HG03039 (cell line): ENCODE measurements around the gene CAMK2G.
A peak's percentile ranks its signal among the peaks of the same experiment; 100 is the strongest.
"Not testable (repeated sequence)": the region's sequence is repeated elsewhere in the genome, so short reads cannot be mapped to it uniquely, and the experiment has no call there.

ENCODE experiments used
- ATAC-seq: cut with Tn5 transposase; IDR thresholded peaks from one replicate; pipeline ENCODE4 v1.9.1; 2021; ENCODE audit warnings: mild to moderate bottlenecking, moderate library complexity; ENCODE audit not compliant: unreplicated experiment

CAMK2G gene

GRCh38 chr10:73798927-73799560 is 75.3 kb downstream of the CAMK2G start:
- no peak for ATAC-seq

- ATAC-seq = no peak
Measured at GRCh38 chr10:73798087-73798486, 76.3 kb downstream of the CAMK2G start.

- no peak for ATAC-seq
Measured at GRCh38 chr10:73797324-73798025, 76.9 kb downstream of the CAMK2G start.

DNA sequence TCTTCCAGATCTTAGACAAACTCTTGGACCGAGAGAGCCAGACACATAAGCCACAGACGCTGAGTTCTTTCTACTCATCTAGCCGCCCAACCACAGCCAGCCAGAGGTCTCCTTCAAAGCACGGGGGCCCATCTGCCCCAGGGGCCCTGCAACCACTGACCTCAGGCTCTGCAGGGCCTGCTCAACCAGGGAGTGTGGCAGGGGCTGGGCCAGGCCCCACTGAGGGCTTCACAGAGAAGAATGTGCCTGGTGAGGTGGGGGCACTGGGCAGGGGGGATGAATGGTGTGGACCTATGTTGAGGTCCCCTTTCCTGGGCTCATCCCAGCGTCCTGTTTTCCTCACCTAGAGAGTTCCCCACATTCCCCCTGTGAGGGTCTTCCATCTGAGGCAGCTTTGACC is 77.6 kb downstream of the CAMK2G start:
- ATAC-seq = no peak

GRCh38 chr10:73796035-73796434 is 78.3 kb downstream of the CAMK2G start:
- not testable (repeated sequence) for ATAC-seq

GRCh38 chr10:73795491-73795890 is 78.9 kb downstream of the CAMK2G start:
- ATAC-seq = not testable (repeated sequence)

DNA sequence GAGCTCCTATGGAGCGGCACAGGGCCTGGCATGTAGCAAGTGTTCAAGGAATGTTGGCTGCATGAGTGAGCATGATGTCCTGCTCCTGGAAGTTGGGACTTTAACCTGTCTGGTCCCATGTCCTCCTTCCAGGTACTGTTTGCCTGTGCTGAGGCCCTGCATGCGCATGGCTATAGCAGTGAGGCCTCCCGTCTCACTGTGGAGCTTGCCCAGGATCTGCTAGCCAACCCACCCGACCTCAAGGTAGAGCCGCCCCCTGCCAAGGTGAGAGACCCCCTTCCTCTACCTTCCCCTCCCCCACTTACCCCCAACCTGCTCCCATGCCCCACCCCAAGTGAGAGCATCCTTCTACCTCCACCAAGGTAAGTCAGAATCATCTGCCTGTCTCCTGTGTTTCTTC is 80.9 kb downstream of the CAMK2G start:
- ATAC-seq = no peak

DNA sequence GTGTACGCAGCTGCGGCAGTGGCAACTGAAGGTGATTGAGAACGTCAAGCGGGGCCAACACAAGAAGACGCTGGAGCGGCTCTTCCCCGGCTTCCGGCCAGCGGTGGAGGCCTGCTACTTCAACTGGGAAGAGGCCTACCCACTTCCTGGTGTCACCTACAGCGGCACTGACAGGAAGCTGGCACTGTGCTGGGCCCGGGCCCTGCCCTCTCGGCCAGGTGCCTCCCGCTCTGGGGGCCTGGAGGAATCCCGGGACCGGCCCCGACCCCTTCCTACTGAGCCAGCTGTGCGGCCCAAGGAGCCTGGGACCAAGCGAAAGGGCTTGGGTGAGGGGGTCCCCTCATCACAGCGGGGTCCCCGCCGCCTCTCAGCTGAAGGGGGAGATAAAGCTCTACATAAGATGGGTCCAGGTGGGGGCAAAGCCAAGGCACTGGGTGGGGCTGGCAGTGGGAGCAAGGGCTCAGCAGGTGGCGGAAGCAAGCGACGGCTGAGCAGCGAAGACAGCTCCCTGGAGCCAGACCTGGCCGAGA is 82.4 kb downstream of the CAMK2G start:
- ATAC-seq = no peak

- no peak for ATAC-seq
Measured at GRCh38 chr10:73790886-73791625, 83.3 kb downstream of the CAMK2G start.

GRCh38 chr10:73789659-73790055 is 84.7 kb downstream of the CAMK2G start:
- ATAC-seq = no peak

- no peak for ATAC-seq
Measured at GRCh38 chr10:73788864-73789658, 85.3 kb downstream of the CAMK2G start.

DNA sequence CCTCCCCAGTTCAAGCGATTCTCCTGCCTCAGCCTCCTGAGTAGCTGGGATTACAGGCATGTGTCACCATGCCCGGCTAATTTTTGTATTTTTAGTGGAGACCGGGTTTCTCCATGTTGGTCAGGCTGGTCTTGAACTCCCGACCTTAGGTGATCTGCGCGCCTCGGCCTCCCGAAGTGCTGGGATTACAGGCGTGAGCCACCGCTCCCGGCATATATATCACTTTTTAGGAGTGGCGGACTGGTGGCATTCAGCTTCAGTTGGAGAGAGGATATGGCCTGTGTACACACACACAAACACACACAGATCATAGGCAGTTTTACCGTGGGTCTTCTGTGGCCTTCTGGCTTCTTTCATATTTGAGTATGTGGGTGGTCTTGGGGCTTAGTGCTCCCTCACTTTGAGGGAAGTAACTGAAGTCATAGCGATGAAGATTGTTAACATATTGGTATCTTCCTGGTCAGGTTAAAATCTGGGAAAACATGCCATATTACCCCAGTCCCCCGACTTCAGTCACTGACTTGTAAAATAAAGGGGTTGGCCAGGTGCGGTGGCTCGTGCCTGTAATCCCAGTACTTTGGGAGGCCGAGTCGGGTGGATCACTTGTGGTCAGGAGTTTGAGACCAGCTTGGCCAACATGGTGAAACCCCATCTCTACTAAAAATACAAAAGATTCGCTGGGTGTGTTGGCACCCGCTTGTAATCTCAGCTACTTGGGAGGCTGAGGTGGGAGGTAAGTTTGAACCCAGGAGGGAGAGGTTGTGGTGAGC is 87.1 kb downstream of the CAMK2G start:
- ATAC-seq = not testable (repeated sequence)

- ATAC-seq = no peak
Measured at GRCh38 chr10:73786512-73786885, 87.9 kb downstream of the CAMK2G start.

DNA sequence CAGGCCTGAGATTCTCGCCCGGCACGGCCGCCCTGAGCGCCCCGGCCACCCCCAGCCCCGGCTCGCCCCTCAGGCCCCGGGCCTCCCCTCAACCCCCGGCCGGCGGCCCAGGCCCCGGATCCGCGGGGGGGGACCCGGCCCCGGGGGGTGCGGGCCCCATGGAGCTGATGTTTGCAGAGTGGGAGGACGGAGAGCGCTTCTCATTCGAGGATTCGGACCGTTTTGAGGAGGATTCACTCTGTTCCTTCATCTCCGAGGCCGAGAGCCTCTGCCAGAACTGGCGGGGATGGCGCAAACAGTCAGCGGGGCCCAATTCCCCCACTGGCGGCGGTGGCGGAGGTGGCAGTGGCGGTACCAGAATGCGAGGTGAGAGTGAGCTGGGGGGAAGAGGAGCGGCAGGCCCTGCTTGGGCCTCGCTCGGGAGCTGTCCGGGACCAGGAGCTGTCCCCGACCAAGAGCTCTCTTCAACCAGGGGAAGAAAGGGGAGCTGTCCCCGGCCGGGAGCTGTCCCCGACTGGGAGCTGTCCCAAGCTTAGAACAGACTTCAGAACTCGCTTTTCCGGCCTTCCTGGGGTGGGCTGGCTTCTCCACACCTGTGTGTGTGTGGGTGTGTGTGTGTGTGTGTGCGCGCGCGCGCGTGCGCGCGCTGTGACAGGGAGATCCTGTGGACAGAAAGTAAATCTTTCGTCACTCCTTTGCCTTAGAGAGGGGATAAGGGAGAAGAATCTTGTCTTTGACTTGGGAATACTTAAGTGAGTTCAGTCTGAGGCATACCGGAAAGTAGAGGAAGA is 88.4 kb downstream of the CAMK2G start:
- ATAC-seq = peak; percentile 22

GRCh38 chr10:73785211-73785720 is 89.1 kb downstream of the CAMK2G start, which contains the start of gene ZSWIM8:
Gene ZSWIM8 (plus strand): TSS chr10:73785606. CDS start chr10:73785879, 273 bp downstream.
- peak; percentile 76 for ATAC-seq

GRCh38 chr10:73782749-73783085 is 91.6 kb downstream of the CAMK2G start:
- no peak for ATAC-seq

- ATAC-seq = peak; percentile 37
Measured at GRCh38 chr10:73781879-73782748, 92.2 kb downstream of the CAMK2G start, which contains the start of gene CHCHD1. Gene CHCHD1 (plus strand): TSS chr10:73782048. CDS start chr10:73782076, 28 bp downstream.

- ATAC-seq = no peak
Measured at GRCh38 chr10:73781548-73781878, 92.8 kb downstream of the CAMK2G start.
